Mucosa of rectum (tissue), 2 donors: ENCODE data around the gene SMS.

Source experiments
- H3K27ac ChIP-seq, 2 donors: one replicate each; pipeline ENCODE4 v1.7.0; 2013; ENCODE audit warnings: inconsistent platforms in 2 of 2, low read depth in 2 of 2, low read length in 2 of 2
- H3K27me3 ChIP-seq, 2 donors: one replicate each; pipeline ENCODE4 v1.7.0; 2013; ENCODE audit warnings: low read length in 2 of 2; ENCODE audit not compliant: control insufficient read depth in 2 of 2, insufficient read depth in 2 of 2
- H3K36me3 ChIP-seq, 2 donors: one replicate each; pipeline ENCODE4 v1.7.0; 2013; ENCODE audit warnings: low read length in 2 of 2; ENCODE audit not compliant: control insufficient read depth in 2 of 2, insufficient read depth in 2 of 2
- H3K4me1 ChIP-seq, 2 donors: one replicate each; pipeline ENCODE4 v1.7.0; 2013; ENCODE audit warnings: low read length in 2 of 2, mild to moderate bottlenecking in 1 of 2; ENCODE audit not compliant: control insufficient read depth in 2 of 2, insufficient read depth in 2 of 2
- H3K4me3 ChIP-seq, 2 donors: one replicate each; pipeline ENCODE4 v1.7.0; 2013; ENCODE audit warnings: low read length in 2 of 2
- H3K9ac ChIP-seq, 2 donors: one replicate each; pipeline ENCODE4 v1.7.0; 2013; ENCODE audit warnings: low read length in 2 of 2, low read depth in 1 of 2, mild to moderate bottlenecking in 1 of 2
- H3K9me3 ChIP-seq, 2 donors: one replicate each; pipeline ENCODE4 v1.7.0; 2013; ENCODE audit warnings: low read length in 2 of 2; ENCODE audit not compliant: control insufficient read depth in 2 of 2
- donor health status: healthy.
- donor health status: Normal muscosa, but diverticular disease.

SMS gene

DNA sequence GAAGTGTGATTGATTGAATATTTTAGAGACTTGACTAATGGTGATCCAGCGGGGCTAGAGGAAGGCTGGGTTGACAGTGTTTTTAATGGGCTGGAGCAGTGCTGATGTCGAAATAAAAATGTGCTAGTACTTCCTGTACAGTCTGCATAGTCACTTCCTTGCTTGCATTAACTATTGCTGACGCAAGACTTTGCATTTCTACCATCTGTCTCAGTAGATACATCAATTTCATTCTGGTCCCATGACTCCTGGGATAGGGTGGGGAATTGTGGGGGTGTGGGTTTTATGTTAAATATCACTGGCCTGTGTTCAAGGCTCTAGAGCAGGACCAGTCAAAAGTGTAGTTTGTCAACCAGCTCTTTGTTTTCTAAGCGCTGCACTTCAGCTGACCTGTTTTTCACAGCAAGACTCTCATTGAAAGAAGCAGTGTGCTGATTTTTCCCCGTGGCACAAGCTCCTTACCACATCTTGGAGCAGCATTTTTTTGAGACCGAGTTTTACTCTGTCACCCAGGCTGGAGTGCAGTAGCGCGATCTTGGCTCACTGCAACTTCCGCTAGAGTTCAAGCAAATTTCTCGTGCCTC is 56.5 kb downstream of the SMS start:
- H3K9ac ChIP-seq, result no peak overlapping the region
- H3K27ac ChIP-seq, result no peak overlapping the region
- H3K9me3 ChIP-seq, result no peaks in the 10 kb centered on the region
- H3K4me1 ChIP-seq, result no peaks in the 10 kb centered on the region
- no peak overlapping the region for H3K4me3 ChIP-seq
- peaks cover 4 to 6% of the 10 kb centered on the region in 2 donors for H3K36me3 ChIP-seq
- H3K27me3 ChIP-seq, result no peaks in the 10 kb centered on the region

DNA sequence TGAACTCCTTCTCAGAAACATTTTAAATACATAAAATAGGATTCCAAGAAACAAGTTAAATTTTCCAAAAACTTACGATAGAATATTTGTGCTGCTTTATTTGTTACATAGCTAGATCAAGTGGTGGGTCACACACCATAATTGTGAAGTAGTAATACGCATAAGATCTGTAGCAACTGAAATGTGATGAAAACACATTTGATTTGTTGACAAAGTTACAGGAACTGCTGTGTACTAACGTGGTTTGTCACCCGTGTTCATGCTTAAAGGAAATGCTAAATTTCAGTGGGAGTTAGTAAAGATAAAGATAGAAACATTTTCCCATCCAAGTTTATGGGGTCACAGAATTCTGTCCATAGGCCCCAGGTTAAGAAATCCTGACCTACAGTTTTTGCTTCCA is 57.5 kb downstream of the SMS start:
- Histone ChIP-seq H3K27me3 (no peaks in the 10 kb centered on the region), H3K36me3 (peaks cover 4 to 5% of the 10 kb centered on the region in 2 donors), H3K4me1 (no peaks in the 10 kb centered on the region), H3K4me3 (no peak overlapping the region), H3K27ac (no peak overlapping the region), H3K9me3 (no peaks in the 10 kb centered on the region), H3K9ac (no peak overlapping the region)

DNA sequence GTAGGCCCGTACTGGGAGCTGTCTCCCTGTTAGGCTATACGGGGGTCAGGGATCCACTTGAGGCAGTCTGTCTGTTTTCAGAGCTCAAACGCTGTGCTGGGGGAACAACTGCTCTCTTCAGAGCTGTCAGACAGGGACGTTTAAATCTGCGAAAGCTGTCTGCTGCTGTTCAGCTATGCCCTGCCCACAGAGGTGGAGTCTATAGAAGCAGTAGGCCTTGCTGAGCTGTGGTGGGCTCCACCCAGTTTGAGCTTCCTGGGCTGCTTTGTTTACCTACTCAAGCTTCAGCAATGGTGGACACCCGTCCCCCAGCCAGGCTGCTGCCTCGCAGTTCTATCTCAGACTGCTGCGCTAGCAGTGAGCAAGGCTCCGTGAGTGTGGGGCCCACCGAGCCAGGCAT is 64.4 kb downstream of the SMS start:
- Histone ChIP-seq H3K4me3 (no peak overlapping the region), H3K9me3 (no peaks in the 10 kb centered on the region), H3K27me3 (no peaks in the 10 kb centered on the region), H3K9ac (no peak overlapping the region), H3K27ac (no peak overlapping the region), H3K4me1 (no peaks in the 10 kb centered on the region), H3K36me3 (no peaks in the 10 kb centered on the region)

DNA sequence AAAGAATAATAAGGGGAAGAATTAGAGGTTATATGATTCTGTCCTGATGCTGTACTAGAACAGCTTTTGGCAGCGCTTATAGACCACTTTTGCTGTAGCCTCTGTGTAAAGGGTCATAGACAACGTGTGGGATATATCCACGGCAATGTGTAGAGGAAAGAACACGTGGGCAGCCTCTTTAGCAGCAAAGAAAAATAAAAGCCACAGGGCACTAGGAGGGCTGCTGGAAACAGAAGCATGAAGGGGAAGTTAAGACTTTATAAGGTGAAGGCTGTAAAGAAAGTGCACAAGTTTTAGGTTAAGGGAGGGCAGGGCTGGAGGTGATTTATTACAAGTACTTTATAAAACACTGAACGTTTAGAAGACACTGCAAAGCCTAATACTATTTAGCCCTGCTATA is 71.5 kb downstream of the SMS start:
- no peaks in the 10 kb centered on the region for H3K27me3 ChIP-seq
- no peak overlapping the region for H3K9ac ChIP-seq
- no peaks in the 10 kb centered on the region for H3K36me3 ChIP-seq
- H3K4me1 ChIP-seq, result no peaks in the 10 kb centered on the region
- no peak overlapping the region for H3K27ac ChIP-seq
- H3K4me3 ChIP-seq, result no peak overlapping the region
- H3K9me3 ChIP-seq, result no peaks in the 10 kb centered on the region

DNA sequence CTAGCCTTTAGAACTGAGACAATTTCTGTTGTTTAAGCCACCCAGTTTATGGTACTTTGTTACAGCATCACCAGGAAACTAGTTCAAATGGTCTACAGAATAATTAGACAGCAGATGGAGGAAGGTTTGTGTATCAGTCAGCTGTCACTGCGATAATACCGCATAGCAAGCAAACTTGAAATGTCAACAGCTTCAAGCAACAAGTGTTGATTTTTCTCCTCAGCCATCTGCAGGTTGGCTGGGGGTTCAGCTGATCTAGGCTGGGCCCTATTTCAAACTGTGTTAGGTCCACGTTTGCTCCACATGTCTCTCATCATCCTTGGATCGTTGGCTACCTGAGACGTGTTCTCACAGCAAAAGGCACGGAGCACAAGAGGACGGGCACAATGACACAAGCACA is 72.4 kb downstream of the SMS start:
- no peaks in the 10 kb centered on the region for H3K9me3 ChIP-seq
- H3K9ac ChIP-seq, result no peak overlapping the region
- H3K27ac ChIP-seq, result no peak overlapping the region
- no peaks in the 10 kb centered on the region for H3K4me1 ChIP-seq
- H3K27me3 ChIP-seq, result no peaks in the 10 kb centered on the region
- H3K36me3 ChIP-seq, result no peaks in the 10 kb centered on the region
- H3K4me3 ChIP-seq, result no peak overlapping the region

DNA sequence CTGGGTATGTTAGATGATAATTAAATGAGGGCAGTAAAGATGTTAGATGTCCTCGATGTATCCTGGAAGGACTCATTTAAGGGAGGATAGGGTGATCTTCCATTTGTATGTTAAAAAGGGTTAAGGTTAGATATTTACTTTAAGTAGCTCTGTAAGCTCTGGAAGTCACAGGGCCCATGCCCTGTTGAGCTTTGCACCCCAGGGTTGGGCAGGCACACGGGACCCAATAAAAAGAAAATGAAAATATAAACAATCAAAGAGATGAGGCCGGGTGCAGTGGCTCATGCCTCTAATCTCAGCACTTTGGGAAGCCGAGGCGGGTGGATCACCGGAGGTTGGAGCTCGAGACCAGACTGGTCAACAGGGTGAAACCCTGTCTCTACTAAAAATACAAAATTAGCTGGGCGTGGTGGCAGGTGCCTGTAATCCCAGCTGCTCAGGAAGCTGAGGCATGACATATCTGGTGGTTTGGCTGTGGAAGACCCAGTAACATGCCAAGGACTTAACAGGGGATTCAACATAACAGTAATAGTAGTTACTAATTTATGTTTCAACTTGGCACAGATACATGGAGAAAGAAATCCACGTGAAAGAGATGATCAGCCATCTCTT is 74.7 kb downstream of the SMS start:
- H3K36me3 ChIP-seq, result no peaks in the 10 kb centered on the region
- H3K4me3 ChIP-seq, result no peak overlapping the region
- no peak overlapping the region for H3K9ac ChIP-seq
- no peak overlapping the region for H3K27ac ChIP-seq
- H3K9me3 ChIP-seq, result no peaks in the 10 kb centered on the region
- no peaks in the 10 kb centered on the region for H3K4me1 ChIP-seq
- H3K27me3 ChIP-seq, result no peaks in the 10 kb centered on the region

DNA sequence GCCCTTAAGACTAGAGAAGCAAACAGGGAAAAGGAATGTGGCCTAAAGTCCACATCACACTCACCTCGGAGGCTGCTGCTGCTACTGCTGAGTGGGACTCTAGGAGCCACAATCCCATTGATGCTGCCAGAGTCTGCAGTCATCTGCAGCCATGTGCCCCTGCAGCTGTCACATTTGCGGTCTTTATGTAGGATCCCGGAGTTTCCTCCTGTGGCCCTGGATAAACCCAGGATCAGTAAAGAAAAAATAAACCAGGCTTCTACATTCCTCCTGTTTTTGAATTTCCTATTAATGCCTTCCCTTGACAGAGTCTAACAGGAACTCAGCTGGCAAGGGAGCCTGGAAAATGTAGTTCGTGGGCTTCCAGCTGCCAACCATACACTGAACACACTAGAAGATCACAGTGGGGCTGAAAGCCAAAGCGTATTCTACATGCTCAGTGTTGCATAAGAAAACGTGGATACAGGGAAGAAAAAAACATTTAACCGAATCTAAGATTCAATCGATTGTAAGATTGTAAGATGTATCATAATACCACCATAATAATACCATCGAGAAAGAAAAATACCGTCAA is 81.3 kb downstream of the SMS start:
- Histone ChIP-seq H3K9ac (no peak overlapping the region), H3K9me3 (no peaks in the 10 kb centered on the region), H3K36me3 (no peaks in the 10 kb centered on the region), H3K27ac (no peak overlapping the region), H3K4me1 (no peaks in the 10 kb centered on the region), H3K4me3 (no peak overlapping the region), H3K27me3 (no peaks in the 10 kb centered on the region)

DNA sequence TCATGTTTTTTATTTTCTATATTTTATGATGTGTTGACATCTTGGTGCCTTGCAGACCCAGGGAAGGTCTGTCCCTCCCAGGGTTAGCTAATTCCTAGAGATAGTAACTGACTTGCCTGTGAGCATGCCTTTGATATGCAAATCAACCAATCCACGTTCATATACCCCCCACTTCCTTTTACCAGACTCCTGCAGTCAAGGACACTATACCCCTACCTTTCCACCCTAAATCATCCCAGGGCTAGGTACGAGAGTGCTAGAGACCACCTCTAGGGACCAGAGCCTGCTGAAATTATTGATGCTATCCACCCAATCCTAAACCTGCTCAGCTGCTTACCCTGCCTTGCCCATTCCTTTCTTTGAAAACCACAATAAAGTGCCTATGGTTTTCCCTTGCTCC is 84.1 kb downstream of the SMS start:
- Histone ChIP-seq H3K9ac (no peak overlapping the region), H3K4me1 (no peaks in the 10 kb centered on the region)

DNA sequence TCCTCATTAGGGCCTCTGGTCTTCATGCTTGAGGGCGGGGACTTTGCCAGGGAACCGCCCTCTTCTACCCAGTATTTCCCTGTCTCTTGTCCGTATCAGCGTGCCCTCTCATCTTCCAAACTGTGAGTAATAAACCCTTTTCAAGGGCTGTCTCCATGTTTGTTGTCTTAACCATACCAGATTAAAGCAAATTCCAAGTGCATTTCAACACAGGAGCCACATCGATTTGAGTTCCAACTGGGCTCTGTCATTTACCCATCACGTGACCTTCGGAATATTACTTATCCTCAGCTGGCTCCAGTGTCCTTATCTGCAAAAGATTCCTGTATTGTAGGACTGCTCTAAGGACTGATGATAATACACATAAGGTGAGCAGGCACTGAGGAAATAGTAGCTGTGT is 85.2 kb downstream of the SMS start:
- Histone ChIP-seq H3K9ac (no peak overlapping the region), H3K4me1 (no peaks in the 10 kb centered on the region), H3K27me3 (no peaks in the 10 kb centered on the region), H3K27ac (no peak overlapping the region), H3K4me3 (no peak overlapping the region), H3K9me3 (no peaks in the 10 kb centered on the region), H3K36me3 (no peaks in the 10 kb centered on the region)

More for the DNA sequence above, 84.1 kb downstream of the SMS start:
- Histone ChIP-seq H3K4me3 (no peak overlapping the region), H3K36me3 (no peaks in the 10 kb centered on the region), H3K9me3 (no peaks in the 10 kb centered on the region), H3K27me3 (no peaks in the 10 kb centered on the region), H3K27ac (no peak overlapping the region)

DNA sequence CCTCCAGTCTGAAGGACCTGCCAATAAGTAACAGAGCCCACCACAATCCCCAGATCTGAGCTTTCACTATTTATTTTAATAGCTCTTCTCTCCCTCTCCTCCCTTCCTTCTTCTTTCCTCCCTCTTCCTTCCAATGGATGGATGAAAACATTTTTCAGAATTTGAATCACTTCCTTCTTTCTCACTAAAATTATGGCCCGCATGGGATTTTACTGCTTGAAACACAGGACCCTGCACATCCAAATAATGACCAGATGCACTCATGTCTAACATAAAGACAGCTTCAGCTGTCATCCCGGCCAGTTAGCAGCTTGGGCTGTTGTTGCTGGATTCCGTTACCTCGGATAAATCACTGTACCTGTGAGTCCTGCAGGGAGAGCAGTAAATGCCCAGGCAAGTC is 86.2 kb downstream of the SMS start:
- Histone ChIP-seq H3K4me3 (no peak overlapping the region), H3K36me3 (no peaks in the 10 kb centered on the region), H3K4me1 (no peaks in the 10 kb centered on the region), H3K9ac (no peak overlapping the region), H3K27ac (no peak overlapping the region), H3K27me3 (no peaks in the 10 kb centered on the region), H3K9me3 (no peaks in the 10 kb centered on the region)
